ENCODE measurements around the gene FHOD3.

The FHOD3 gene

GRCh38 chr18:36465276-36465675, 167.8 kb downstream of the FHOD3 start:
- TF ChIP-seq EZH2 (optimal IDR thresholded peaks at IDR 0.05; ENCODE audit: low read depth, low read length) (no peak), CTCF (IDR thresholded peaks at IDR 0.05; ENCODE audit: low read length) (no peak), EZH2phosphoT487 (IDR thresholded peaks at IDR 0.05; ENCODE audit: low read length) (no peak)
- H3K36me3 ChIP-seq (replicated peaks; ENCODE audit: insufficient read depth, low read length), result no peaks in the 10 kb centered on the region

GRCh38 chr18:36465970-36466369, 168.5 kb downstream of the FHOD3 start:
- Histone ChIP-seq H3K4me2 (ENCODE audit: low read depth, low read length) (no peak overlapping the region), H3F3A (ENCODE audit: insufficient read depth, low read length) (no peaks in the 10 kb centered on the region), H3K9ac (ENCODE audit: low read length) (no peak overlapping the region), H3K27me3 (replicated peaks; ENCODE audit: insufficient read depth, low read length) (no peaks in the 10 kb centered on the region), H3K9me3 (replicated peaks; ENCODE audit: insufficient read depth, low read length) (no peaks in the 10 kb centered on the region), H3K4me1 (ENCODE audit: low read length) (no peaks in the 10 kb centered on the region), H3K27ac (ENCODE audit: low read length) (no peak overlapping the region), H2AFZ (ENCODE audit: low read length) (no peak overlapping the region), H3K79me2 (ENCODE audit: low read length) (no peaks in the 10 kb centered on the region), H3K36me3 (replicated peaks; ENCODE audit: insufficient read depth, low read length) (no peaks in the 10 kb centered on the region), H4K20me1 (ENCODE audit: insufficient read depth, low read length) (no peaks in the 10 kb centered on the region), H3K9me2 (replicated peaks; ENCODE audit: insufficient read depth, low read length) (no peaks in the 10 kb centered on the region), H3K4me3 (ENCODE audit: low read length) (no peak overlapping the region)
- DNase-seq, result no peak
- no peak for TF ChIP-seq CTCF (IDR thresholded peaks at IDR 0.05; ENCODE audit: low read length)
- TF ChIP-seq EZH2 (optimal IDR thresholded peaks at IDR 0.05; ENCODE audit: low read depth, low read length), result no peak
- TF ChIP-seq EZH2phosphoT487 (IDR thresholded peaks at IDR 0.05; ENCODE audit: low read length), result no peak

More at GRCh38 chr18:36465276-36465675, 167.8 kb downstream of the FHOD3 start:
- no peak overlapping the region for H3K4me3 ChIP-seq (ENCODE audit: low read length)
- H3K27ac ChIP-seq (ENCODE audit: low read length), result no peak overlapping the region
- no peaks in the 10 kb centered on the region for H3K9me3 ChIP-seq (replicated peaks; ENCODE audit: insufficient read depth, low read length)
- H3K9me2 ChIP-seq (replicated peaks; ENCODE audit: insufficient read depth, low read length), result no peaks in the 10 kb centered on the region
- no peak for DNase-seq
- H3K79me2 ChIP-seq (ENCODE audit: low read length), result no peaks in the 10 kb centered on the region
- H3K4me2 ChIP-seq (ENCODE audit: low read depth, low read length), result no peak overlapping the region
- H2AFZ ChIP-seq (ENCODE audit: low read length), result no peak overlapping the region
- H3K4me1 ChIP-seq (ENCODE audit: low read length), result no peaks in the 10 kb centered on the region
- H4K20me1 ChIP-seq (ENCODE audit: insufficient read depth, low read length), result no peaks in the 10 kb centered on the region
- no peak overlapping the region for H3K9ac ChIP-seq (ENCODE audit: low read length)
- no peaks in the 10 kb centered on the region for H3F3A ChIP-seq (ENCODE audit: insufficient read depth, low read length)
- H3K27me3 ChIP-seq (replicated peaks; ENCODE audit: insufficient read depth, low read length), result no peaks in the 10 kb centered on the region

- H3K79me2 ChIP-seq (ENCODE audit: low read length), result no peaks in the 10 kb centered on the region
- H2AFZ ChIP-seq (ENCODE audit: low read length), result no peak overlapping the region
- H3K4me2 ChIP-seq (ENCODE audit: low read depth, low read length), result no peak overlapping the region
- H3K4me1 ChIP-seq (ENCODE audit: low read length), result no peaks in the 10 kb centered on the region
- no peak for DNase-seq
- H3K9me3 ChIP-seq (replicated peaks; ENCODE audit: insufficient read depth, low read length), result no peaks in the 10 kb centered on the region
- TF ChIP-seq EZH2phosphoT487 (IDR thresholded peaks at IDR 0.05; ENCODE audit: low read length) (no peak), EZH2 (optimal IDR thresholded peaks at IDR 0.05; ENCODE audit: low read depth, low read length) (no peak), CTCF (IDR thresholded peaks at IDR 0.05; ENCODE audit: low read length) (no peak)
- H3K27ac ChIP-seq (ENCODE audit: low read length), result no peak overlapping the region
- H3K4me3 ChIP-seq (ENCODE audit: low read length), result no peak overlapping the region
- H4K20me1 ChIP-seq (ENCODE audit: insufficient read depth, low read length), result no peaks in the 10 kb centered on the region
- no peaks in the 10 kb centered on the region for H3K36me3 ChIP-seq (replicated peaks; ENCODE audit: insufficient read depth, low read length)
- no peak overlapping the region for H3K9ac ChIP-seq (ENCODE audit: low read length)
- no peaks in the 10 kb centered on the region for H3F3A ChIP-seq (ENCODE audit: insufficient read depth, low read length)
- H3K9me2 ChIP-seq (replicated peaks; ENCODE audit: insufficient read depth, low read length), result no peaks in the 10 kb centered on the region
- no peaks in the 10 kb centered on the region for H3K27me3 ChIP-seq (replicated peaks; ENCODE audit: insufficient read depth, low read length)
Observed at GRCh38 chr18:36467614-36468013, 170.1 kb downstream of the FHOD3 start.

Measured in MM.1S (cell line).